ENCODE measurements around the gene KIRREL3.

DNA sequence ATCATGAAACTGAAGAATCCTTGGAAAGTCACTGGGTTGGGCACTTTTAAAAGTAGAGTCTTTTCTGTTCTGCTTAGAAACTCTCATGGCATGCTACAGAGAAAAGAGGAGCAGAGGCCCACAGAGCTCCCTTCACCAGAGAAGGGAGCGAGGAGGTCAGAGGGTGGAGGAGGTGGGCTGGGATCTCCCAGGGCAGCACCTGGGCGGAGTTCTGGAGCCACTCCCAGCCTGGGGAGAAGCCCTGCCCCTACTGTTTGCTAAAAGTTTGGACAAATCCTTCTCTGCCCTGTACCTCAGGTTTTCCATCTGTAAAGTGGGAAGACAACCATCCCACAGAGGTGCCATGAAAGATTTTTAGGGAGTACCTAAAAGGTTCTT lies 299.1 kb downstream of the KIRREL3 start:
- TF ChIP-seq TAF1 (IDR thresholded peaks at IDR 0.05; ENCODE audit: low read depth, low read length) = no peak
- no peak for TF ChIP-seq POLR2A (IDR thresholded peaks at IDR 0.05; ENCODE audit: low read depth, low read length)
